ENCODE data around the gene ZNF93. TPM values are rescaled to one million over a fixed set of nuclear protein-coding genes. Genes with fewer than 3 reads are reported as not detected.
A peak's percentile ranks its signal among the peaks of the same experiment; 100 is the strongest.

Gene ZNF93
- total and polyA plus RNA-seq, 9 of the 15 experiments (the other 6 are each of a cell fraction or from before 2014, with no cell fraction given) = 11.1 to 26.3 (median 17.1) TPM

DNA sequence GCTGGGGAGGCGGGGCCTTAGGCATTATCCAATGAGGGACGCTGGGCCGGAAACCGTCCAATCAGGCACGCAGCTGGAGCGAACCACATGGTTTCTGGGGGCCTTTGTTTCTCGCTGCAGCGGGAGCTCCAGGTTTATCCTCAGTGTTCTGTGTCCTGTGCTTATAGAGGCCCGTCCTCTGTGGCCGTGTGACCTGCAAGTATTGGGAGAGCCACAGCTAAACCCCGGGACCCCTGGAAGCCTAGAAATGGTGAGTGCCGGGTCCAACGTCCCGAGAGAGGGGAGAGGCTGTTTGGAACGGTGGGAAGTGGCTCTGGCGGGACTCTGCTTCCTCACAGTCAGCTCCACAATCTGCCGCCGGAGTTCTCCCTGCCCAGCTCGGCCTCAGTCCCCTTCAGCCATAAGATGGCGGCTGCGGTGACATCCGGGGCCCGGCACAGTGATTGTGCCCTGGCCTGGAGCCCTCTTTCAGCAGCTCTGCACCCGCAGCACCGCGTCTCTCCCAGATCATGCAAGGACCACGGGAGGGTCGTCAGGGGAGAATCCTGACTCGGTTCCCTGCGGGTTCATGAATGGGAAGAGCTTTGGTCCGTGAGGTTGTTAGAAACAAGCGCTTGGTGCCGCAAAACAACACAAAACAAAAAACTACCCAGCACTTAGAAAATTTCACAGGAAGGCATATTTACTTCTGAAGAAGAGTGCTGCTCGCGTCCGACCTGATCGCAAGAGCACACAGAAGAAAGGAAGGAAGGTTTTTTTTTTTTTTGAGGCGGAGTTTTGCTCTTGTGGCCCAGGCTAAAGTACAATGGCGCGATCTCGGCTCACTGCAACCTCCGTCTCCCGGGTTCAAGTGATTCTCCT, 34.8 kb upstream of the ZNF93 start, which contains the start of gene ZNF253 (continued):
- TF ChIP-seq ETS1 (conservative IDR thresholded peaks at IDR 0.05; ENCODE audit: control insufficient read depth, low read depth, low read length) (no peak), ZNF24 (IDR thresholded peaks at IDR 0.05) (no peak), ARID1B (IDR thresholded peaks at IDR 0.05) (0 out of 2 replicates have a peak, but pooled peaks have one; percentile 0), ZNF274 (IDR thresholded peaks at IDR 0.05; ENCODE audit: borderline replicate concordance, low read depth, low read length) (no peak), ZBED1 (IDR thresholded peaks at IDR 0.05) (0 out of 2 replicates have a peak, but pooled peaks have one; percentile 29), ZNF764 (CRISPR knock-in tag; IDR thresholded peaks at IDR 0.05; ENCODE audit: low read depth) (no peak), ESRRA (IDR thresholded peaks at IDR 0.05; ENCODE audit: borderline replicate concordance, low read depth) (peak; percentile 56; the same call in 1 of the 2 replicates), CBX1 (IDR thresholded peaks at IDR 0.05; ENCODE audit: low read depth) (peak; percentile 78; the same call in 1 of the 2 replicates), SMAD1 (IDR thresholded peaks at IDR 0.05; ENCODE audit: low read depth, low read length, partially characterized antibody) (peak; percentile 72), BCLAF1 (IDR thresholded peaks at IDR 0.05; ENCODE audit: borderline replicate concordance in 1 of 2, control insufficient read depth in 1 of 2, low read depth in 2 of 2, low read length in 1 of 2) (0 out of 4 replicates have a peak, but pooled peaks of 1 of the 2 experiments have one; percentile 52), KDM5B (IDR thresholded peaks at IDR 0.05; ENCODE audit: insufficient replicate concordance, low read depth, low read length) (peak; percentile 97), TRIM28 (IDR thresholded peaks at IDR 0.05) (no peak)
- TF ChIP-seq, protein P1, sequence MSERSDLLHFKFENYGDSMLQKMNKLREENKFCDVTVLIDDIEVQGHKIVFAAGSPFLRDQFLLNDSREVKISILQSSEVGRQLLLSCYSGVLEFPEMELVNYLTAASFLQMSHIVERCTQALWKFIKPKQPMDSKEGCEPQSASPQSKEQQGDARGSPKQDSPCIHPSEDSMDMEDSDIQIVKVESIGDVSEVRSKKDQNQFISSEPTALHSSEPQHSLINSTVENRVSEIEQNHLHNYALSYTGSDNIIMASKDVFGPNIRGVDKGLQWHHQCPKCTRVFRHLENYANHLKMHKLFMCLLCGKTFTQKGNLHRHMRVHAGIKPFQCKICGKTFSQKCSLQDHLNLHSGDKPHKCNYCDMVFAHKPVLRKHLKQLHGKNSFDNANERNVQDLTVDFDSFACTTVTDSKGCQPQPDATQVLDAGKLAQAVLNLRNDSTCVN (CRISPR knock-in tag; IDR thresholded peaks at IDR 0.05) = no peak
- TF ChIP-seq, protein P2, sequence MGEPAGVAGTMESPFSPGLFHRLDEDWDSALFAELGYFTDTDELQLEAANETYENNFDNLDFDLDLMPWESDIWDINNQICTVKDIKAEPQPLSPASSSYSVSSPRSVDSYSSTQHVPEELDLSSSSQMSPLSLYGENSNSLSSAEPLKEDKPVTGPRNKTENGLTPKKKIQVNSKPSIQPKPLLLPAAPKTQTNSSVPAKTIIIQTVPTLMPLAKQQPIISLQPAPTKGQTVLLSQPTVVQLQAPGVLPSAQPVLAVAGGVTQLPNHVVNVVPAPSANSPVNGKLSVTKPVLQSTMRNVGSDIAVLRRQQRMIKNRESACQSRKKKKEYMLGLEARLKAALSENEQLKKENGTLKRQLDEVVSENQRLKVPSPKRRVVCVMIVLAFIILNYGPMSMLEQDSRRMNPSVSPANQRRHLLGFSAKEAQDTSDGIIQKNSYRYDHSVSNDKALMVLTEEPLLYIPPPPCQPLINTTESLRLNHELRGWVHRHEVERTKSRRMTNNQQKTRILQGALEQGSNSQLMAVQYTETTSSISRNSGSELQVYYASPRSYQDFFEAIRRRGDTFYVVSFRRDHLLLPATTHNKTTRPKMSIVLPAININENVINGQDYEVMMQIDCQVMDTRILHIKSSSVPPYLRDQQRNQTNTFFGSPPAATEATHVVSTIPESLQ (CRISPR knock-in tag; IDR thresholded peaks at IDR 0.05) = 0 out of 2 replicates have a peak, but pooled peaks have one; percentile 37
- TF ChIP-seq, protein P3, sequence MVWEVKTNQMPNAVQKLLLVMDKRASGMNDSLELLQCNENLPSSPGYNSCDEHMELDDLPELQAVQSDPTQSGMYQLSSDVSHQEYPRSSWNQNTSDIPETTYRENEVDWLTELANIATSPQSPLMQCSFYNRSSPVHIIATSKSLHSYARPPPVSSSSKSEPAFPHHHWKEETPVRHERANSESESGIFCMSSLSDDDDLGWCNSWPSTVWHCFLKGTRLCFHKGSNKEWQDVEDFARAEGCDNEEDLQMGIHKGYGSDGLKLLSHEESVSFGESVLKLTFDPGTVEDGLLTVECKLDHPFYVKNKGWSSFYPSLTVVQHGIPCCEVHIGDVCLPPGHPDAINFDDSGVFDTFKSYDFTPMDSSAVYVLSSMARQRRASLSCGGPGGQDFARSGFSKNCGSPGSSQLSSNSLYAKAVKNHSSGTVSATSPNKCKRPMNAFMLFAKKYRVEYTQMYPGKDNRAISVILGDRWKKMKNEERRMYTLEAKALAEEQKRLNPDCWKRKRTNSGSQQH (CRISPR knock-in tag; IDR thresholded peaks at IDR 0.05) = no peak

Measured in K562 (cell line).